CD4-positive, alpha-beta memory T cell (primary cell): ENCODE data around the gene FUT6. TPM values are rescaled to one million over a fixed set of nuclear protein-coding genes. Genes with fewer than 3 reads are reported as not detected.
"Not testable (repeated sequence)": the region's sequence is repeated elsewhere in the genome, so short reads cannot be mapped to it uniquely, and the experiment has no call there.

Source experiments
- CTCF ChIA-PET: fragments of 350-600 bp; sonication (Branson Sonifier 250); formaldehyde crosslinking; loops from one replicate; lab custom pipeline; 2021; ENCODE audit warnings: inconsistent platforms; ENCODE audit not compliant: partially characterized antibody; lab: Charles Lee
- POLR2A ChIA-PET: fragments of 350-600 bp; sonication (Branson Sonifier 250); formaldehyde crosslinking; loops from one replicate; lab custom pipeline; 2021; ENCODE audit not compliant: partially characterized antibody; lab: Charles Lee
- DNase-seq, 5 donors: peaks; one replicate each; pipeline versions ENCODE4 v3.0.0 to v3.0.0-alpha.2; 2020 to 2022; ENCODE audit warnings: mixed read lengths in 1 of 5
- H3K27ac ChIP-seq: one replicate; pipeline ENCODE4 v1.7.0; 2013; ENCODE audit warnings: low read depth, low read length
- H3K27me3 ChIP-seq: 2 replicates; pipeline ENCODE4 v1.7.0; 2013; ENCODE audit warnings: mild to moderate bottlenecking, low read length, moderate library complexity; ENCODE audit not compliant: insufficient read depth
- H3K36me3 ChIP-seq: 2 replicates; pipeline ENCODE4 v1.7.0; 2013; ENCODE audit warnings: mild to moderate bottlenecking, low read length, moderate library complexity; ENCODE audit not compliant: insufficient read depth
- H3K4me1 ChIP-seq: 2 replicates; pipeline ENCODE4 v1.7.0; 2013; ENCODE audit warnings: mild to moderate bottlenecking, low read length, moderate library complexity; ENCODE audit not compliant: insufficient read depth
- H3K4me3 ChIP-seq, 2 donors: one replicate each; pipeline ENCODE4 v1.7.0; 2013; ENCODE audit warnings: low read length in 2 of 2, mild to moderate bottlenecking in 1 of 2
- H3K9me3 ChIP-seq, 2 donors: one replicate each; pipeline ENCODE4 v1.7.0; 2013; ENCODE audit warnings: low read length in 2 of 2, control low read depth in 1 of 2; ENCODE audit not compliant: control insufficient read depth in 1 of 2
- H3K27ac Mint-ChIP-seq, 7 donors: one replicate each; pipeline ENCODE4 v1.8.0; 2020 to 2021; ENCODE audit warnings: mixed read lengths in 7 of 7, mild to moderate bottlenecking in 6 of 7, inconsistent platforms in 3 of 7, moderate library complexity in 3 of 7
- H3K27me3 Mint-ChIP-seq, 2 donors: one replicate each; pipeline ENCODE4 v1.8.0; 2020 to 2021; ENCODE audit warnings: mixed read lengths in 2 of 2
- H3K36me3 Mint-ChIP-seq, 2 donors: one replicate each; pipeline ENCODE4 v1.8.0; 2020 to 2021; ENCODE audit warnings: mixed read lengths in 2 of 2, inconsistent platforms in 1 of 2, mild to moderate bottlenecking in 1 of 2
- H3K4me1 Mint-ChIP-seq, 4 donors: one replicate each; pipeline ENCODE4 v1.8.0; 2020 to 2021; ENCODE audit warnings: mixed read lengths in 4 of 4, mild to moderate bottlenecking in 1 of 4
- H3K4me3 Mint-ChIP-seq, 8 donors: one replicate each; pipeline ENCODE4 v1.8.0; 2020 to 2021; ENCODE audit warnings: mixed read lengths in 8 of 8, mild to moderate bottlenecking in 7 of 8, moderate library complexity in 6 of 8, inconsistent platforms in 3 of 8
- H3K9me3 Mint-ChIP-seq, 8 donors: one replicate each; pipeline ENCODE4 v1.8.0; 2020 to 2021; ENCODE audit warnings: mixed read lengths in 8 of 8, mild to moderate bottlenecking in 5 of 8, inconsistent platforms in 3 of 8, moderate library complexity in 1 of 8
- intact Hi-C: fragments of 100-400 bp; cut with micrococcal nuclease; formaldehyde crosslinking; loops from one replicate; pipeline ENCODE4 v1.15.1; 2023
- polyA plus RNA-seq, 2 donors: library from polyadenylated mRNA; unstranded; fragments of 300-500 nt; fragmentation: Illumina TruSeq; gene quantifications; one replicate each; pipeline ENCODE4 v1.2.3, GENCODE V29; 2021
- total RNA-seq, 2 experiments: library from RNA; stranded (reverse); gene quantifications; one replicate each; pipeline ENCODE4 v1.2.3, GENCODE V29; 2021

FUT6 gene
- total and polyA plus RNA-seq, 4 experiments from 2014 or later, result not detected

DNA sequence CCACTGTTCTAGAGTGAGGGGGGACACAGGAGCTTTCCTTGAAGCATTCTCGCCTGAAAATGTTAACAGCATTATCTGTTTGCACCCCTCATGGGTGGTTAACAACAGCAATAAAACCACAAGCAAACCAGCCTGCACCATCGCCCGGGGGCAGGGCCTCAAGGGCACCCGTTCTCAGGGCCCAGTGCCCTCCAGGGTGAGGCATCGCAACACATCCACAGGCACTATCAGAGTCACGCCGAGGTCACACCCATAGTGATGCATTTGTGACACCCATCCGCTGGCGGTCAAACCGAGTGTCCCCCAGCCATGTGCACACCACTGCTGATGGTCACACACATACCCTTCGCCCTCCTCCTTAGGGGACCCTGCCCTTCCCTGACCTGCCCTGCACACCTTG, 26.3 kb upstream of the FUT6 start:
- H3K36me3 ChIP-seq, result no peaks in the 10 kb centered on the region
- H3K27ac Mint-ChIP-seq, result peak overlapping the region in 1 of 7 donors; percentile 42
- intact Hi-C loops, result no loop called here
- DNase-seq, result no peak
- H3K27me3 Mint-ChIP-seq, result peaks cover 2 to 3% of the 10 kb centered on the region in 2 donors
- no peaks in the 10 kb centered on the region for H3K9me3 Mint-ChIP-seq
- H3K9me3 ChIP-seq, result no peaks in the 10 kb centered on the region
- no peaks in the 10 kb centered on the region for H3K27me3 ChIP-seq
- H3K4me3 ChIP-seq, result no peak overlapping the region
- no peaks in the 10 kb centered on the region for H3K36me3 Mint-ChIP-seq
- ChIA-PET CTCF (no interaction called here), POLR2A (no interaction called here)
- H3K4me3 Mint-ChIP-seq, result no peak overlapping the region
- no peaks in the 10 kb centered on the region for H3K4me1 ChIP-seq
- H3K4me1 Mint-ChIP-seq, result no peaks in the 10 kb centered on the region
- H3K27ac ChIP-seq, result no peak overlapping the region

- no peak overlapping the region for H3K27ac ChIP-seq
- intact Hi-C loops, result no loop called here
These were observed 25.4 kb upstream of the FUT6 start for GRCh38 chr19:5864725-5865486.

GRCh38 chr19:5864013-5864720, 24.7 kb upstream of the FUT6 start:
- Mint-ChIP-seq H3K4me1 (no peaks in the 10 kb centered on the region), H3K27ac (no peak overlapping the region), H3K27me3 (peaks cover 2 to 5% of the 10 kb centered on the region in 2 donors), H3K9me3 (no peaks in the 10 kb centered on the region), H3K36me3 (no peaks in the 10 kb centered on the region), H3K4me3 (no peak overlapping the region)
- POLR2A ChIA-PET, result no interaction called here
- Histone ChIP-seq H3K36me3 (no peaks in the 10 kb centered on the region), H3K9me3 (no peaks in the 10 kb centered on the region), H3K4me3 (no peak overlapping the region), H3K27me3 (no peaks in the 10 kb centered on the region), H3K4me1 (no peaks in the 10 kb centered on the region), H3K27ac (no peak overlapping the region)
- CTCF ChIA-PET, result no interaction called here
- intact Hi-C loops, result no loop called here
- DNase-seq, result no peak

More at GRCh38 chr19:5864725-5865486, 25.4 kb upstream of the FUT6 start:
- Histone ChIP-seq H3K9me3 (no peaks in the 10 kb centered on the region), H3K4me3 (no peak overlapping the region), H3K36me3 (no peaks in the 10 kb centered on the region), H3K27me3 (no peaks in the 10 kb centered on the region), H3K4me1 (no peaks in the 10 kb centered on the region)
- no peaks in the 10 kb centered on the region for H3K9me3 Mint-ChIP-seq
- CTCF ChIA-PET, result no interaction called here
- H3K4me3 Mint-ChIP-seq, result no peak overlapping the region
- no peaks in the 10 kb centered on the region for H3K4me1 Mint-ChIP-seq
- H3K27me3 Mint-ChIP-seq, result peaks cover 2 to 5% of the 10 kb centered on the region in 2 donors
- H3K36me3 Mint-ChIP-seq, result no peaks in the 10 kb centered on the region
- POLR2A ChIA-PET, result no interaction called here
- no peak for DNase-seq
- peak overlapping the region in 1 of 7 donors; percentile 35 for H3K27ac Mint-ChIP-seq

- ChIA-PET CTCF (no interaction called here), POLR2A (no interaction called here)
- Histone ChIP-seq H3K4me3 (no peak overlapping the region), H3K36me3 (no peaks in the 10 kb centered on the region), H3K4me1 (no peaks in the 10 kb centered on the region), H3K27me3 (no peaks in the 10 kb centered on the region), H3K27ac (no peak overlapping the region), H3K9me3 (no peaks in the 10 kb centered on the region)
- Mint-ChIP-seq H3K27ac (no peak overlapping the region), H3K4me1 (no peaks in the 10 kb centered on the region), H3K9me3 (no peaks in the 10 kb centered on the region), H3K4me3 (no peak overlapping the region), H3K36me3 (no peaks in the 10 kb centered on the region), H3K27me3 (peaks cover 2 to 5% of the 10 kb centered on the region in 2 donors)
- intact Hi-C loops, result no loop called here
- DNase-seq, result no peak
These were observed 23.6 kb upstream of the FUT6 start for GRCh38 chr19:5863030-5863665.

- H3K4me1 ChIP-seq, result no peaks in the 10 kb centered on the region
- no peaks in the 10 kb centered on the region for H3K36me3 Mint-ChIP-seq
- H3K36me3 ChIP-seq, result no peaks in the 10 kb centered on the region
- peaks cover 0 to 2% of the 10 kb centered on the region in 2 donors for H3K27me3 Mint-ChIP-seq
- no peaks in the 10 kb centered on the region for H3K27me3 ChIP-seq
- H3K9me3 ChIP-seq, result no peaks in the 10 kb centered on the region
- H3K27ac Mint-ChIP-seq, result no peak overlapping the region
- no peaks in the 10 kb centered on the region for H3K4me1 Mint-ChIP-seq
- ChIA-PET POLR2A (no interaction called here), CTCF (no interaction called here)
- H3K9me3 Mint-ChIP-seq, result no peaks in the 10 kb centered on the region
- no peak overlapping the region for H3K27ac ChIP-seq
- no peak overlapping the region for H3K4me3 ChIP-seq
- intact Hi-C loops, result no loop called here
- no peak for DNase-seq
- no peak overlapping the region for H3K4me3 Mint-ChIP-seq
These were observed 17.9 kb upstream of the FUT6 start for GRCh38 chr19:5857203-5858081.

GRCh38 chr19:5855151-5855550, 15.6 kb upstream of the FUT6 start:
- H3K4me1 Mint-ChIP-seq, H3K27me3 Mint-ChIP-seq, H3K27me3 ChIP-seq, intact Hi-C loops, CTCF ChIA-PET, H3K9me3 ChIP-seq, H3K4me3 ChIP-seq, H3K36me3 Mint-ChIP-seq, POLR2A ChIA-PET, H3K4me3 Mint-ChIP-seq, H3K4me1 ChIP-seq, H3K9me3 Mint-ChIP-seq, H3K27ac ChIP-seq, H3K36me3 ChIP-seq, DNase-seq, H3K27ac Mint-ChIP-seq: not testable (repeated sequence)

- H3K27ac ChIP-seq, POLR2A ChIA-PET, H3K9me3 ChIP-seq, H3K9me3 Mint-ChIP-seq, CTCF ChIA-PET, H3K4me3 Mint-ChIP-seq, H3K27ac Mint-ChIP-seq, H3K4me1 ChIP-seq, H3K4me3 ChIP-seq, H3K36me3 Mint-ChIP-seq, H3K4me1 Mint-ChIP-seq, H3K27me3 ChIP-seq, DNase-seq, intact Hi-C loops, H3K36me3 ChIP-seq, H3K27me3 Mint-ChIP-seq: not testable (repeated sequence)
These were observed 14.6 kb upstream of the FUT6 start for GRCh38 chr19:5854121-5854520.
